NOMO-1 (cell line): ENCODE measurements around the gene CAPZB.

ENCODE experiments used
- DNase-seq, 2 experiments: peaks; one replicate each; lab custom pipeline; 2025; ENCODE audit not compliant: unreplicated experiment in 2 of 2; lab: John Stamatoyannopoulos, UW

The CAPZB gene

GRCh38 chr1:19372136-19372514 is 113.2 kb downstream of the CAPZB start:
- DNase-seq: no peak

GRCh38 chr1:19371226-19372135 is 113.9 kb downstream of the CAPZB start:
- no peak for DNase-seq

DNA sequence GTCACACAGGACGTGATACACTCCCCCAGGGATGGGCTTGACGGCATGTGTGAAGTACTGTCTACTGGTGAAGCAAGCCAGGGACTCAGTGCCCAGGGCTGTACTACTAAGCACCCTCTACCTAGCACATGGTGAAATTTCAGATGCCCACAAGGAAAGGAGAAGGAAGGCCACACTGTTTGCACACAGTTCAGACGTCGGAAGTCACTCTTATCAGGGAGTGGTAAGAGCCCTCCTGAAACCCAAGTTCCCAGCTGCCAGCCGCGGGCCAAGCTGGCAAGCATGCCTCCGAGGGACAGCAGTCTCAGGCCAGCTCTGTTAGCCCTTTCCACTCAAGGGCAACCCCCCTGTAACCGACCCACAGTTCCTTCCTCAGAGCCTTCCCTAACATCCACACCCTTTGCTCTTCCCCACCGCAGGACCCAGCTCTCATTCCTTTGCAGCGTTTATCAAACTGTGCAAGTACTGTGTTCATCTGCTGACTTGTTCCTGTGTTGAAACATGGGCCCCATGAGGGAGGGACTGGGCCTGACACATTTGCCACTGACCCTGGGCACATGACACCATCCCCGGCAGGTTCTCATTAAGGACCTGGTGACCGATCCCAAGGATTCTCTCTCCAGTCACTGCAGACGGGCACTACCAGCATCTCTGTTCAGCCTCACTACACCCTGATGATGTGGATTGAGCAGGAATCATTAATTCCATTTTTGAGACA is 114.7 kb downstream of the CAPZB start:
- DNase-seq: no peak

DNA sequence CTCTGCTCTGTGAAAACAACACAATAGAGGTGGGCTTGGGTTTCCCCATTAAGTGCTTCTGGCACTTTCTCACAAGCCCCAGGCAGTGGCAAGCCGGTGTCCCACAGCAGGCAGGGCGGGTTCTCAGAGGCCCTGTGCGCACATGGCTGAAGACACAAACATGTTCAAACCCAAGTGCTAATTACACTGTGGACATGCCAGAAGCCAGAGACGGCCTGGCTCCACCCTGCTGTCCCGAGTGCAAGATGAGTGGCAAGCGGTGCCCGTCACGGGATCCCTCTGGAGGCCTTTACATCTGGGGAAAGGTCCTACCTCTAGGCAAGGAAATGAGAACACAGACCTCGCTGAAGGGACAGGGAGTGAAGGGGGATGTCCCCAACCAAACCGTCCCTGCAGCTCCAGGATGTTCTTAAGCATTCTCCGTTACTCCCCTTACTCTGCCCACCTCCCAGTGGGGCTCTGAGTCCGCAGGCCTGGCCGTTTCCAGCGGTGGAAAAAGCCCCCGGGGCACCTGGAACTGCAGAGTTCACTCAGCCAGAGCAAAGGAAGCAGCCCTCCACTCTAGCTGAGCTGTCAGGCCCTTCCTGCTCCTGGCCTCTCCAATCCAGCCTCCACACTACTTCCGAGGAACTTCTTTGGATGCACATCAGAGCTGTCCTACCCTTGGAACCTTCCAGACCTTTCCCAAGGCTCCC is 115.8 kb downstream of the CAPZB start:
- DNase-seq: no peak

GRCh38 chr1:19368964-19369363 is 116.4 kb downstream of the CAPZB start:
- no peak for DNase-seq

GRCh38 chr1:19368050-19368449 is 117.3 kb downstream of the CAPZB start:
- no peak for DNase-seq

- DNase-seq: no peak
These were observed 117.7 kb downstream of the CAPZB start for GRCh38 chr1:19367584-19368041.

DNA sequence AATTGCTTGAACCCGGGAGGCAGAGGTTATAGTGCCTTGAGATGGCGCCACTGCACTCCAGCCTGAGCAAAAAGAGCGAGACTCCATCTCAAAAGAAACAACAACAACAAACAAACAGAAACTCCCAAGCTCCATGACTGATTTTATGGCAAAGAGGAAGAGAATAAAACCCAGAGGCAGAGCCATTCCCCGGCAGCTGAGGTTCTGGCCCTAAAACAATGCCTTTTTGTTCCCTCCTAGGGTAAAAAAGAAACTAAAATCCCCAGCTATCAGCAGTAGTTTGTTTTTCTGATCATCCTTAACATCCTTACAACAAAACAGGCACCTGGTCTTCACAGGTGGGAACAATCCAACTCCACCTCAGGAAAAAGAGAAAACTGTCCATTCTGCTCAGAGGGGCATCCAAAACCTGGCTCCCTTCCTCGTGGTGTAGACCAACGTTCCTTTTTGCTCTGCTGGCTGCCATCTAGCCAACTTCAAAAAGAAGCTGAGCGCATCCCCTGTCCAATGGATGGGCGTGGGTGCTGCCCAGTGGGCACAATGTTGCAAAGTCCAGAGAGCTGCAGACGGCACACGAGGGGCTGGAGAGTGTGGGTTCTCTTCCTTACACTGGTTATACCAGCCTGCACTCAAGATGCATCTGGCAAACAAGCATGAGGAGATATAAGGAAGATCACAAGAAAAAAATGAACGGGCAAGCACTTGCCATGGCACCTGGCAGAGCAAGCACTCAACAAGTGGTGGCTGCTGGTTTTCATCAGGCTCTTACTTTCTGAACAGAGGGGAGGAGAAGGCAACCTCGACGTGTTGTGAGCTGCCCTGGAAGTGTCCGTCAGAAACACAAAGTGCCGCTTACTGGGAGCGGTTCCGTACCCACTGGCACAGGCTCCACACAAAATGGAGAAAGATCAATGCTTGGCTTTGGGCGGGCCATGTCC is 118.5 kb downstream of the CAPZB start:
- DNase-seq: no peak

DNA sequence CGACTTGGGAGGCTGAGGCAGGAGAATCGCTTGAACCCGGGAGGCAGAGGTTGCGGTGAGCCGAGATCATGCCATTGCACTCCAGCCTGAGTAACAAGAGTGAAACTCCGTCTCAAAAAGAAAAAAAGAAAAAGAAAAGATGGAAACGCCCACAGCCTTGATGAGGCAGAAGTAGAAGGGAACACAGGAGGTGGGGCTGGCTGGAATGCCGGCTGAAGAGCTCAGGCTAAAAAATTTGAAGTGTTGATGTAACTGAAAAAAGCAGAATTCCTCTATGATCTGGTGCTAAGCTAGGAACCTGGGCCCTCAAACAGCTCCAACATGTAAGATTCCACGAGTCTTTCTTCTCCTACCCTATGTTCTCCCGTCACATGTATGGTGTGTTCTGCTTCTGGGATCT is 119.6 kb downstream of the CAPZB start:
- DNase-seq: no peak

DNA sequence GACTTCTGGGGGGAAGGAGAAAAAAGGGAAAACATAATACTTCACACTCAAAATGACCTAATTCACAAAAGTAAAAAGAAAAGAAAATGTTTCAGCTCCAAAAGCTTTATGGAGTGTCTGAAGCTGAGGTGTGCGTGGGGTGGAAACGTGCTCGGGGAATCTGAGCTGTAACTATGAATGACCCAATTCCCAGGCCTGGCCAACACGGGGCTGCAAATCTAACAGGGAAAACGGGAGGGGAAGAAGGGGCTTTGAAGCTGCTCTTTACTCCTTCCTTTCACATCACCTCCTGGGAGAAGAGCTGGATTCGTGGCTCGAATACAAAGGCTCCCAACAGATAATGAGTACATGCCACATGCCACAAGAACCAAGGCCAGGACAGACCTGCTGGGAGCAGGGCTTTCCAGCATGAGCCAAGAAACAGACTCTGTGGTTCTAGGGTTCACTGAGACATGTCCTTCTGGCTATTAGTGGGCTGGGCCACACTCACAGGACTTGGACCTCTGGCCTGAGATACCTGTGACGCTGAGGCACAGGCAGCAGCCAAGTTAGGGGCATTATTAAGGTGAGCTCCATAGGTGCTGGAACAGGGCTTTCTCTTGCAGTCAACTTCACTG is 121.7 kb downstream of the CAPZB start:
- no peak for DNase-seq

DNA sequence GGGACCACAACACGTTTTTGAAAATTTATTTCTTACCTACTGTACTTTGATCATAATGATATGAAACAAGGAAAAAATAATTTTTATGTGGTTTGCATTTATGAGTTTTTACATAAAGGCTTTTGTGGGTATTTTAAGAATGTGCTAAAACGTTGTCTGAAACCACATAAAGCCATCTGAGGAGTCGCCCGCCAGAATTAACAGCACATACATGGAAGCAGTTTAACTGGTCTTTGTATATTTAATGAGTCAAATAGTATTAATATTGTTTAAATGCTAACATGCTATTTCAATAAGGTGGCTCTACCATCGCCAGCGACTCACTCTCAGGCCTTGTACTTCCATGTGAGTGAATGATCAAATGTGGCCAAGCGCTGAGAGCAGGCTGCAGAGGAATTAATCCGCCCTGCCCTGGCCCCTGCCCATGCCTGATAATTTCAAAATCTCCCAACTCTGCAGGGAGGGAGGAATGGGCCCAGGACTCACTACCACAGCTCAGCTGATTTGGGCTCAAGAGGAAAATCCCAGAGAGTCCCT is 123.7 kb downstream of the CAPZB start:
- no peak for DNase-seq

DNA sequence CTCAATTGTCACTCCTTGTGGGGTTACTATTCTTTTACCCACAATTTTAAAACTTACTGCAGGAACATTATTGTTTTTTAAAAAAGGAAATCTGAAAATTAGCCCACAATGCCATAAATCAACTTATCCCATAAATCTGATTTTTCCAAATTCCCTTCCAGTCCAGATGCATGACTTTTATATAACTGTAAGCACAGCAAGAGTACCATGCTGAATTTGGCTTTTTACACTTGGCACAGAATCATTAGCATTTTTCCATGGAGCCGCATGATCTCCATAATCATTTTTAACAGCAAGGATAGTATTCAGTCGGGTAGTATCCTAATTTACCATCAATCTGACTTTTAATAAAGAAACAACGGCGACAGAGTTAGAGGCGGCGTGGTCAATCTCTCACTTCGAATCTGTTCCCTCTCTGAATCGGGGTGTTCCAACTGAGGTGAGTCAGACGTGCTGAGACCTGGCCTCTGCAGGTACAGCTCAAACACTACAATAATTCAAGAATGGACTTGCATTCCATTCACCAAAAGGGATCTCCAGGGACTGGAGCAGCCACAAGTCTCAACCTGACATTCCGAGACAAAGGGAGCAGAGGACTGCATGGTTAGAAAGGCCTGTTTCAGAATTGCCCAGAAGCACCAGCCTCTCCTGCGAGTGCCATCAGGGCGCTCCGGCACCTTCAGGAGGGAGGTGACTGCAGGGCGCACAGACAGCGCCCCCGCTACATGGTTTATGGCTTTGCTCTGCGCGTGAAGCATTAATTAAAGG is 124.3 kb downstream of the CAPZB start:
- DNase-seq: no peak

GRCh38 chr1:19360432-19360831 is 124.9 kb downstream of the CAPZB start:
- no peak for DNase-seq

- no peak for DNase-seq
These were observed 125.3 kb downstream of the CAPZB start for GRCh38 chr1:19360016-19360415.

GRCh38 chr1:19359357-19359756 is 126.0 kb downstream of the CAPZB start:
- no peak for DNase-seq

- DNase-seq: no peak
These were observed 126.6 kb downstream of the CAPZB start for GRCh38 chr1:19358710-19359109.

- no peak for DNase-seq
These were observed 127.9 kb downstream of the CAPZB start for GRCh38 chr1:19357299-19357986.

DNA sequence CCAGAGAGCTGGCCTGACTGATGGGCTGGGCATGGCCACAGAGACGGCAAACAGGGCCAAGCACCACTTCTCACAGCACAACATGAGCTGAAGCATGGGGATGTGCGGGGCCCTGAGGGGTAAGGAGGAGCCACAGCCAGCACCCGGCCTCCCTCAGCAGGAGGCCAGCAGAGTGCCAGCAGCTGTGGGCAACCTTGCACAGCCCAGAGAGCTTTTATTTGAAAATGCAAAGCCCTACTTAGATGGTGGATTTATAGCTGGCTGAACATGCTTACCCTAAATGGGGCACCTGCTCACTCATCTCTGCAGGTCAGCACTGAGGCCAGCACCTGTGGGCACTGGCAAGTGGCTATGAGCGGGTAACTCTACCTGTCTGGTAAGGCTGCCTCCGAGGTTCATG is 129.1 kb downstream of the CAPZB start:
- DNase-seq: no peak
